ENCODE results near the gene IL17RD.

IL17RD gene

GRCh38 chr3:57093489-57093888 is 71.7 kb downstream of the IL17RD start:
- no peak for DNase-seq (ENCODE audit: low read depth in 2 of 2)
- no peak overlapping the region for H3K4me3 ChIP-seq (replicated peaks in 1 of 2; ENCODE audit: low read depth in 2 of 2, low read length in 2 of 2)
- TF ChIP-seq CTCF (IDR thresholded peaks at IDR 0.05; ENCODE audit: low read depth, low read length), result no peak

- no peak overlapping the region for H3K4me3 ChIP-seq (replicated peaks in 1 of 2; ENCODE audit: low read depth in 2 of 2, low read length in 2 of 2)
- DNase-seq (ENCODE audit: low read depth in 2 of 2), result peak; percentile 44 to 58
- TF ChIP-seq CTCF (IDR thresholded peaks at IDR 0.05; ENCODE audit: low read depth, low read length), result no peak
These were observed 73.5 kb downstream of the IL17RD start for GRCh38 chr3:57091521-57092273.

- no peak overlapping the region for H3K4me3 ChIP-seq (replicated peaks in 1 of 2; ENCODE audit: low read depth in 2 of 2, low read length in 2 of 2)
- DNase-seq (ENCODE audit: low read depth in 2 of 2), result no peak
- TF ChIP-seq CTCF (IDR thresholded peaks at IDR 0.05; ENCODE audit: low read depth, low read length), result no peak
These were observed 76.1 kb downstream of the IL17RD start for GRCh38 chr3:57089043-57089442.

DNA sequence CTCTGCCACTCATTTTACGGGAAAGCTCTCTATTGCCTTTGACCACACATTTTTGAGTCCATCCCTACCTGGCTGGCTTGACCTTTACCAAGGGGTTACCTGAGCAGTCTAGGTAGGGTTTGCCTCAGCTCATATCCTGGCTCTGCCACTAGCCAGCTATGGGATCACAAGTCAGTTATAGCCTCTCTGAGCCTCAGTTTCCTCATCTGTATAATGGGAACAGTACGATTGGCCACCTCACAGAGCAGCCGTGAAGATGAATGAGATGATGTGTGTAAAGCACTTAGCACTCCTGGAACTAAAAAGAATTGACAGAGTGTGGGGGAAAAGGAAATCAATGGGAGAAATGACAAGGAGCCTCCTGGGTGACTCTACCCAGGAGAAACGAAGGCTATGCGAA is 76.7 kb downstream of the IL17RD start:
- DNase-seq (ENCODE audit: low read depth in 2 of 2), result no peak
- no peak for TF ChIP-seq CTCF (IDR thresholded peaks at IDR 0.05; ENCODE audit: low read depth, low read length)
- H3K4me3 ChIP-seq (replicated peaks in 1 of 2; ENCODE audit: low read depth in 2 of 2, low read length in 2 of 2), result no peak overlapping the region

- no peak for TF ChIP-seq CTCF (IDR thresholded peaks at IDR 0.05; ENCODE audit: low read depth, low read length)
- no peak overlapping the region for H3K4me3 ChIP-seq (replicated peaks in 1 of 2; ENCODE audit: low read depth in 2 of 2, low read length in 2 of 2)
- no peak for DNase-seq (ENCODE audit: low read depth in 2 of 2)
These were observed 77.6 kb downstream of the IL17RD start for GRCh38 chr3:57087361-57088092.

GRCh38 chr3:57086201-57086600 is 79.0 kb downstream of the IL17RD start:
- TF ChIP-seq CTCF (IDR thresholded peaks at IDR 0.05; ENCODE audit: low read depth, low read length), result no peak
- no peak for DNase-seq (ENCODE audit: low read depth in 2 of 2)
- H3K4me3 ChIP-seq (replicated peaks in 1 of 2; ENCODE audit: low read depth in 2 of 2, low read length in 2 of 2), result no peak overlapping the region
